Middle frontal gyrus (tissue), 1 donor: ENCODE results near the gene RIMBP3B.
"Not testable (repeated sequence)": the region's sequence is repeated elsewhere in the genome, so short reads cannot be mapped to it uniquely, and the experiment has no call there.

ENCODE experiments used
- DNase-seq: peaks from one replicate; pipeline ENCODE4 v3.0.0-alpha.2; 2015; ENCODE audit warnings: low spot score; ENCODE audit errors: extremely low spot score

Gene RIMBP3B

DNA sequence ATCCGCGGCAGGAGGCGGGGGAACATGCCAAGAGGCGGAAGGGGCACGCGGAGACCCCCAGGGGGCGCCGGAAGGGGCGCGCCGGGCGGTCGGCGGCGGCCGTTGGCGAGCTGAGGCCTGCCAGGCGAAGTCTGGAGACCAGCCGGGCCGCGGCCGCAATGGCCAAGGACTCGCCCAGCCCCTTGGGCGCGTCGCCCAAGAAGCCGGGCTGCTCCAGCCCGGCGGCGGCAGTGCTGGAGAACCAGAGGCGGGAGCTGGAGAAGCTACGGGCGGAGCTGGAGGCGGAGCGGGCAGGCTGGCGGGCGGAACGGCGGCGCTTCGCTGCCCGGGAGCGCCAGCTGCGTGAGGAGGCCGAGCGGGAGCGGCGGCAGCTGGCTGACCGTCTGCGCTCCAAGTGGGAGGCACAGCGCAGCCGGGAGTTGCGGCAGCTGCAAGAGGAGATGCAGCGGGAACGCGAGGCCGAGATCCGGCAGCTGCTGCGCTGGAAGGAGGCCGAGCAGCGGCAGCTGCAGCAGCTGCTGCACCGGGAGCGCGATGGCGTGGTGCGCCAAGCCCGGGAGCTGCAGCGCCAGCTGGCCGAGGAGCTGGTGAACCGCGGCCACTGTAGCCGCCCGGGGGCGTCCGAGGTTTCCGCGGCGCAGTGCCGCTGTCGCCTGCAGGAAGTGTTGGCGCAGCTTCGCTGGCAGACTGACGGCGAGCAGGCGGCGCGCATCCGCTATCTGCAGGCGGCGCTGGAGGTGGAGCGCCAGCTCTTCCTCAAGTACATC lies at the start of gene RIMBP3B:
RIMBP3B (plus strand) TSS at position 51 of the 767 bp plus-strand sequence; CDS start at position 159, 108 bp downstream.
- DNase-seq: not testable (repeated sequence)

DNA sequence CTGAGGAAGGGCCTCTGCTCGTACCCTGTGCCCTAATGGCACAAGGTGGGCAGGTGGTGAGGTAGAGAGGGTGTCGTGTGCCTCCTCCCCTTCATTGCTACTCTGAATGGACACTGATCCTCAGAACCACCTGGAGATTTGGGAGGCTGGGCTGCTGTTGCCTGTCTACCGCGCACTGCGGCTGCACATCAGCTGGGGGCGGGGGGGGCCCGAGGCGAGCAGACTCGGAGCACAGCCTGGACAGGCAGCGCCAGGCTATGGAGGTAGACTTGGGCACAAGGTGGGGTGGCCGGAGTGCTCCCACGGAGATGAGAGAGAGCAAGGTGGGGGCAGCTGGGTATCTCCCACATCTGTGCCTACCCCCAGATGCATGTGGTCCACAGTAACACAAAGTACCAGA lies 26.0 kb upstream of the RIMBP3B start:
- not testable (repeated sequence) for DNase-seq

GRCh38 chr22:21360525-21360924 lies 23.0 kb upstream of the RIMBP3B start:
- DNase-seq: not testable (repeated sequence)

DNA sequence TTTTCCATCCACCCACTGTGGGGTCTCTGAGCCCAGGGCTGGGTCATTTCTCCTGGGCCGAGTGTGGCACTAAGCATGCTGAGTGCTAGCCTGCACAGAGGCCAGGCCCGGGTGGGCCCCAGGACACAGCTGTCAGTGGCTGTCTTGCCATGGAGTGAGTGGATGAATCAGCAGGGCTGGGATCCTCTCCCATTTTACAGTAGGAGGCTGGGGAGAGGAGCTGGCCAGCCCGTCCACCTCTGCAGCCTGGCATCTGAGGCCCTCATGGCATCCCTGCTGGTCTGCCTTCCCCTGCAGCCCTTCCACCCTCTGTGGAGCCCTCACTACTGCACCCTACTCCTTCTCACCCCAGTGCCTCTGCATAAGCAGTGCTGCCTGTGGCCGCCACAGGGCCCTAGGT lies 21.1 kb upstream of the RIMBP3B start:
- DNase-seq: not testable (repeated sequence)

- not testable (repeated sequence) for DNase-seq
These were observed 20.5 kb upstream of the RIMBP3B start for GRCh38 chr22:21363061-21363460.

- not testable (repeated sequence) for DNase-seq
These were observed 19.7 kb upstream of the RIMBP3B start for GRCh38 chr22:21363803-21364202.

DNA sequence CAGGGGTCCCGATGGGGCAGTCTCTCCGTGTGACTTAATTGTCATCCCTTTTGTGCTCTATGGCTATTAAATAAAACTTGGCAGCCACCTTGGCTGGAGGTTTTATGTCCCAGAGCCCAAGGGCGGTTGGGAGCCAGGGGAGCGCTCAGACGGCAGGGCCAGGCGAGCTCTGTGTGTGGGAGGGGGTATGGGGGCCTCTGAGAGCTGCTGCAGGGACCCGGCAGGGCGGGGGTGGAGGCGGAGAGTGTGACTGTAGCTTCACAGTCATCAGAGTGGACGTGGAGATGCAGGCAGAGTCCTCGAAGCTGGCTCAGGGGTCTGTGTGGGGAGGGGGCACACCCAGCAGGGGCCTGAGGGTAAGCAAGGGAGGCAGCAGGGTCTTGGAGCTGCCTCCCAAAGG lies 19.2 kb upstream of the RIMBP3B start:
- DNase-seq: not testable (repeated sequence)

- DNase-seq: not testable (repeated sequence)
These were observed 18.2 kb upstream of the RIMBP3B start for GRCh38 chr22:21365337-21365736.

DNA sequence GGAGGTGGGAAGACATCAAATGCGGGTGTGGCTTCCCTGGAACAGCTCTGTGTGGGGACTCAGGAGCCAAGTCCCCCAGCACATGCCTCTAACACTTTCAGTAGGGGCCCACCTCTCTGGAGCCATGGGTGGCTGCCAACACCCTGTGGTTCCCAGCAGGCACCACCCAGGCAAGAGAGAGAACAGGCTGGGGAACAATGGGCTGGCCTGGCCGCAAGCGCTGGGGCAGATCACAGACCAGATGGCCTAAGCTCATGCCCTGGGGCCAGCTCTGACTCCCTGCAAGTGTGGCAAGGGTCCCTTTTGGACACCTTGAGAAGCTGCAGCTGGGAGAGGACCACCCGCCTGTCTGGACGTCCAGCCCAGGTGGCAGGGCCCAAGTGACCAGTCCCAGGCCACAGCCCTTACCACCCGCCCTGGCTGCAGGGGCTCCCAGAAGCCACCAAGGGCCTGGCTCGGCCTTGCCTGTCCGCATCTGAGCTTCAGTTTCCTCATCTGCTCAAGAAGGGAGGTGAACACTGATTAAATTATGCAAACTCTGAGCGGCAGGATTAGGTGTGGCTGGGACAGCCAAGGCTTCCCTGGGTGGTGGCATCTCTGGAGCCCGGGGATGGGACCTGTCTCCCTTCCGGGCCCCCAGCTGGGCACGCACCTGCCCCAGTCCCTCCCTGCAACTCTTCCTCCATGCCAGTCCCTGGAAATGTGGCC lies 14.8 kb upstream of the RIMBP3B start:
- not testable (repeated sequence) for DNase-seq

GRCh38 chr22:21375880-21376279 lies 7.7 kb upstream of the RIMBP3B start:
- not testable (repeated sequence) for DNase-seq

DNA sequence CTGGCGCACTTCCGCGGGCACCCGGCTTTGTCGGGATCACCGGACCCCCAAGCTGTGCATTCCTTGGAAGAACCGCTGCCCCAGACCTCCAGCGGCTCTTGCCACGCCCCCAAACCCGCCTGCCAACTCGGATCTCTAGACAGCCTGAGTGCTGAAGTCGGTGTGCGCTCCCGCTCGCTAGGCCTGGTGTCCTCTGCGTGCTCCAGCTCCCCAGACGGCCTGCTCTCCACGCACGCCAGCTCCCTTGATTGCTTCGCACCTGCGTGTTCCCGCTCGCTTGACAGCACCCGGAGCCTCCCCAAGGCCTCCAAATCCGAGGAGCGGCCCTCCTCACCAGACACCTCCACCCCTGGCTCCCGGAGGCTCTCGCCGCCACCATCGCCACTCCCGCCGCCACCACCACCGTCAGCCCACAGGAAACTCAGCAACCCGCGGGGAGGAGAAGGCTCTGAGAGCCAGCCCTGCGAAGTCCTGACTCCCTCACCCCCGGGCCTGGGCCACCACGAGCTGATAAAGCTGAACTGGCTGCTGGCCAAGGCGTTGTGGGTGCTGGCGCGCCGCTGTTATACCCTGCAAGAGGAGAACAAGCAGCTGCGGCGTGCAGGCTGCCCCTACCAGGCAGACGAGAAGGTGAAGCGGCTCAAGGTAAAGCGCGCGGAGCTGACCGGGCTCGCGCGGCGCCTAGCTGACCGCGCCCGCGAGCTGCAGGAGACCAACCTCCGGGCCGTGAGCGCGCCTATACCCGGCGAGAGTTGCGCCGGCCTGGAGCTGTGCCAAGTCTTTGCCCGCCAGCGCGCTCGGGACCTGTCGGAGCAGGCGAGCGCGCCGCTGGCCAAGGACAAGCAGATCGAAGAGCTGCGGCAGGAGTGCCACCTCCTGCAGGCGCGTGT lies 1.2 kb downstream of the RIMBP3B start:
- DNase-seq: not testable (repeated sequence)

GRCh38 chr22:21389480-21389879 lies 5.9 kb downstream of the RIMBP3B start:
- DNase-seq: not testable (repeated sequence)

DNA sequence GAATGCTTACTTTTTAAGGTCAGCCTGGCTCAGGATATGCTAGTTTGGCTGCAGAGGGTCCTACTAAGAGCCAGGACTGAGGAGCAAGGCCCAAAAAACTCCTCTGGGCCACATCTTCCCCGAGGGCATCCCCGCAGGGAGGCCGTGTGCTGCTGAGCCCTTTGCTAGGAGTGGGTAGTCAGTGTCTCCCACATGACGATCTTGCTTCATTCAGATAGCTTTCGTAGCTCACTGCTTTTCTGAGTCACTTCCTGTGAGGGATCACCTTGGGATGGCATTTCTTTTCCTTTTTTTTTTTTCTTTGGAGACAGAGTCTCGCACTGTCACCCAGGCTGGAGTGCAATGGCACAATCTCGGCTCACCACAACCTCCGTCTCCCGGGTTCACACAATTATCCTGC lies 6.5 kb downstream of the RIMBP3B start:
- DNase-seq: not testable (repeated sequence)

DNA sequence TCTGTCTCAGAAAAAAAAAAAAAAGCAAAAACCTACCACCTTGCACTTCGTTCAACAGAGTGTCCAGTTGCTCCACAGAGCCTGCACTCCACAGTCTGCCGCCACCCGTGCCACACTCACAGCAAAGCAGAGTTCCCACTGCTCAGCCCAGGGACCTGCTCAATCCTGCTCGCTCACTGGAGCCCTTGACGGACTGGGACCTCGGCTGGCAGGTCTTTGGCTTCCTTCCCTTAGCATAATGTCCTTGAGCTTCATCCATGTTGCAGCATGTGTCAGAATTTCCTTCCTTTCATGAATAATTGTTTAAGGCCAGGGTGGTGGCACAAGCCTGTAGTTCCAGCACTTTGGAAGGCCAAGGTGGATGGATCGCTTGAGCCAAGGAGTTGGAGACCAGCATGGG lies 11.1 kb downstream of the RIMBP3B start:
- DNase-seq: not testable (repeated sequence)

DNA sequence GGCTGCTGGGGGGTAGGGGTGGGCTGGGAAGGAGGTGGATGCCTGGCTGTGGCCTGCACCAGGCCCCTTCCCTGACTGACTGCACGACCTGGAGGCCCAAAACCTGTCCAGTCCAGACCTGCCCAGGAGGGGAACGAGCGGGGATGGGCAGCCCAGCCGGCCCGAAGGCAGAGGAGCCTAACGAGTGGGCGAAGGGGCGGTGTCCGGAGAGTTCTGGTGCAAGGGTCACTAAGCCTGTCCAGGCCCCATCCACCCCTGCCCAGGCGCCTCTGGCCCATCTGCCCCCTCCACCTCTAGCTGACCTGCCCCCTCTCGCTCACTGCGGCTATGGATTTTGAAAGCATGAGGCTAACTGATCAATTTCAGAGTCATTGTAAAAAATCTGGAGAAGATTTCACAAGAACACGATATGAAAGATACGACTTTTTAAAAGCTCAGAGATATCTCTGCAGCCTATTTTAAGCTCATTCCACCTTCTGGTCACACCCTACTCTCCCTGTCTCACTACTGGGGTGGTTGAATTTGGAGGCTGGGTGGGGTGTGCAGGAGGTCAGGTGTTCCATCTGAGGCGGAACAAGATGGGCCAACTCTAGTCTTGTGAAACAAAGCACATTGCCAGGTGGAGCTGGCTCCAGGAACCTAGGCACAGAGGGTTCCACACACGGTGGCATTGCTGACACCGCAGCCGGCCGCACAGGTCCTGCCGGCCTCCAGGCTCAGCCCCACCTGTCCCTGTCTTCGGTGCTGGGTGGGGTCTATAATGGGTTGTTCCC lies 17.8 kb downstream of the RIMBP3B start:
- DNase-seq: not testable (repeated sequence)

DNA sequence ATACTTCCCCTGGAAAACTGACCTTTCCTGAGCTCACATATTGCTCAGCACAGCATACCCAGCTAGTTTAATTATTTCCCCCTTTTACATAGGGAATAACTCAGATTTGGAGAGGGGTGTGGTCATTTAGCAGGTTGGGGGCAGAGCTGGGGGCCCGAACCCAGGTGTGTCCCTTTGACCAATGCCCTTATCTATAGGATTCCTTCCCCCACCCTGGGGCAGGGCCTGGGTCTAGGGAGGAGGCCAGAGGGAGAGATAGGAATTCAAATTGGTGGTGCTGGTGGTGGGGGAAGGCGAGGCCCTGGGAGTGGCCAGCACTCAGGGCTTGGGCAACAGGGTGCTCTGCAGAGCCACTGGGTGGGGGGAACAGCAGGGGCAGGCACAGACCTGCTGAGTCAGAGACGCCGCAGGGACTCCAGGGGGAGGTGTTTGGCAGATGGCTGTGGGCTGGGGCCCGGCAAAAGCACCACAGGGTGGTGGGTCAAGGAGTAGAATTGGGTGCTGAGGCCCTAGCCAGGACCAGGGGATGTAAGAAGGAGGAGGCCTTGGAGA lies 19.3 kb downstream of the RIMBP3B start:
- not testable (repeated sequence) for DNase-seq

DNA sequence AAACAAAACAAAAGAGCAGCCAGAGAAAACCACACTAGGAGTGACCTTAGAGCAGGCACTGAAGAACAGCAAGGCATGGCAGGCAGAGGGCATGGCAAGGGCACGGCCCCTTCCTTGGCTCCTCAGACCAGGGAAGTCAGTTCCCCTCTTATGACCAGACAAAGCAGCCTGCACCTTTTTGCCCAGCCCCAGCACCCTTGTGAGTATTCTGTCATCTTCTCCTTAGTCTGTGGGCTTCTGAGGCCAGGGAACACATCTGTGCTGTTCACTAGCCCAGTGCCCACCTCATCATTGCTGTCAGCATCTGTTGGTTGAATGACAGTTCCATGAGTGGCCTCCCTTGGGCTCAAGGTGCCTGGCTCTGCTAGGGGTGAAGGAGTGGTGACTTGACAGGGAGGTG lies 23.6 kb downstream of the RIMBP3B start:
- not testable (repeated sequence) for DNase-seq

DNA sequence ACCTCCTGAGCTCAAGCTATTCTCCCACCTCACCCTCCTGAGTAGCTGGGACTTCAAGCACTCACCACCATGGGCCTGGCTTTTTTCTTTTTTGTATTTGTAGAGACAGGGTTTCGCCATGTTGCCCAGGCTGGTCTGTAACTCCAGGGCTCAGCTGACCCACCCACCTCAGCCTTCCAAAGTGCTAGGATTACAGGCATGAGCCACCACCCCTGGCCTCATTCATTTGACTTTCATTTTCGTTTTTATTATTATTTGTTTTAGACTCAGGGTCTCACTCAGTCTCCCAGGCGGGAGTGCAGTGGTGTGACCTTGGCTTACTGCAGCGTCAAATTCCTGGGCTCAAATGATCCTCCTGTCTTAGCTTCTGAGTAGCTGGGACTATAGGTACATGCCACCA lies 24.2 kb downstream of the RIMBP3B start:
- DNase-seq: not testable (repeated sequence)

DNA sequence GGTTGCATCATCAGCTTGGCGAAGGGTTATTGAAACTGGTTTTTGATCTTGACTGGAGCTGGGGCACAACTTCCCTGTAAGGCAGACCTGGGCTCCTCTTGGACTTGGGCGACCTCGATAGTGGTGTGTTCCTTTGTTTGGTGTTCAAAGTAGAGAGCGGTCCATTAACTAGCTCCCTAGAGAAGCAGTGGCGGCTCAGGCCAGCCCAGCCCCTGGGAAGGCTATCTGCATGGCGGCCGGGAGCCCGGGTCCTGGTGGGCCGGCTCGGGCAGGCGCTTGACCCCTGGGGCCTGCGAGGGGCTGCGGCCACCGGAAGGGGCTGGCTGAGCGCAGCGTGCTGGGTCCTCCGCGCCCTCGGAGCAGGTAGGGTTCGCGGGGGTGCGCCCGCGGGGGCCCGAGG lies 32.8 kb downstream of the RIMBP3B start:
- not testable (repeated sequence) for DNase-seq

DNA sequence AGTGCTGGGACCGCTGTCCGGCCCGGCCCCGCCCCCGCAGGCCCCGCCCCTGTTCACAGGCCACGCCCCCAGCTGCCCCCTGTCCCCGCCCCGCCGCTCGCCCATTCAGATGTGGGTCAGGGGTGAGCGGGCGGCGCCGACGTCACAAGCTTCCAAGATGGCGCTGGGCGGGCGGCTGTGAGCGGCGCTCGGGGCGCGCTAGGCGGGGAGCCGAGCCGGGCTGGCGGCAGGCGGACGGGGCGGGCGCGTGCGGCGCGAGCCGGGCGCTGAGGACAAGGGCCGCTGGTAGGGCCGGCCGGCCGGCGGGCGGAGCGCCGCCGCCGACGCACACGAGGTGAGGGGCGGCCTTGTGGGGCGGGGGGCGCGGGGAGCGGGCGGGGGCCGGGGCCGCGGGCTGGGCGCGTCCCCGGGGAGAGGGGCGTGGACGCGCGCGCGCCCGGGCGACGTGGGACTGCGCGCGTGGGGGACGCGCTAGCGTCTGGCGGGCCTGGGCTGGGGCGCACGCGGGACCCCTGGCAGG lies 33.7 kb downstream of the RIMBP3B start, which contains the start of gene HIC2:
HIC2 (plus strand) TSS at position 145 of the 520 bp plus-strand sequence. CDS start 25,461 bp downstream, outside the sequence.
- not testable (repeated sequence) for DNase-seq
